SK-N-SH treated with all-trans-retinoic acid at 6 μM for 48 hours (cell line): Measurements from ENCODE around the gene NCAM1.

ENCODE experiments used
- ATAC-seq: fragments of 200-7000 bp; cut with Tn5 transposase; 3 replicates; pipeline ENCODE4 v1.9.1; 2020; ENCODE audit warnings: mild to moderate bottlenecking, moderate library complexity
- ARNTL ChIP-seq: fragments of 450-650 bp; formaldehyde crosslinking; IDR thresholded peaks from 2 replicates; pipeline ENCODE4 v1.5.0; 2020; ENCODE audit warnings: low read depth, mild to moderate bottlenecking, moderate library complexity, borderline replicate concordance
- BACH2 ChIP-seq: fragments of 250-450 bp; sonication (Bioruptor Pico); IDR thresholded peaks from 2 replicates; pipeline ENCODE4 v1.9.0; 2021; ENCODE audit warnings: mild to moderate bottlenecking, borderline replicate concordance
- CREB5 ChIP-seq: fragments of 250-450 bp; sonication (Bioruptor Pico); IDR thresholded peaks from 2 replicates; pipeline ENCODE4 v1.5.1; 2020; ENCODE audit warnings: low read depth, mild to moderate bottlenecking, moderate library complexity
- CSDC2 ChIP-seq: fragments of 250-450 bp; sonication (Bioruptor Pico); IDR thresholded peaks from 2 replicates; pipeline ENCODE4 v1.5.0; 2020; ENCODE audit warnings: mild to moderate bottlenecking, moderate library complexity
- CSRNP3 ChIP-seq: fragments of 250-450 bp; sonication (Bioruptor Pico); IDR thresholded peaks from 2 replicates; pipeline ENCODE4 v1.5.1; 2021; ENCODE audit warnings: mild to moderate bottlenecking, moderate library complexity
- ESRRG ChIP-seq: fragments of 250-450 bp; sonication (Bioruptor Pico); IDR thresholded peaks from 2 replicates; pipeline ENCODE4 v1.6.1; 2021; ENCODE audit warnings: mild to moderate bottlenecking
- GLIS3 ChIP-seq: fragments of 250-450 bp; sonication (Bioruptor Pico); IDR thresholded peaks from 2 replicates; pipeline ENCODE4 v1.5.0; 2020; ENCODE audit warnings: mild to moderate bottlenecking, moderate library complexity
- ISL1 ChIP-seq: fragments of 250-450 bp; sonication (Bioruptor Pico); IDR thresholded peaks from 2 replicates; pipeline ENCODE4 v2.1.2; 2022; ENCODE audit warnings: mild to moderate bottlenecking, moderate library complexity
- OSR1 ChIP-seq: fragments of 250-450 bp; sonication (Bioruptor Pico); IDR thresholded peaks from 2 replicates; pipeline ENCODE4 v1.8.0; 2022; ENCODE audit warnings: moderate library complexity, mild to moderate bottlenecking, inconsistent platforms
- POU6F1 ChIP-seq: fragments of 250-450 bp; sonication (Bioruptor Pico); IDR thresholded peaks from 2 replicates; pipeline ENCODE4 v1.8.0; 2021; ENCODE audit warnings: low read depth, mild to moderate bottlenecking, moderate library complexity, borderline replicate concordance
- PPARA ChIP-seq: fragments of 250-450 bp; sonication (Bioruptor Pico); IDR thresholded peaks from 2 replicates; pipeline ENCODE4 v1.5.0; 2020; ENCODE audit warnings: mild to moderate bottlenecking, borderline replicate concordance
- RARB ChIP-seq: fragments of 250-450 bp; sonication (Bioruptor Pico); IDR thresholded peaks from 2 replicates; pipeline ENCODE4 v1.8.0; 2021; ENCODE audit warnings: mild to moderate bottlenecking, moderate library complexity
- SNAI2 ChIP-seq: fragments of 250-450 bp; sonication (Bioruptor Pico); IDR thresholded peaks from 2 replicates; pipeline ENCODE4 v1.5.0; 2020; ENCODE audit warnings: mild to moderate bottlenecking, moderate library complexity
- TOX ChIP-seq: fragments of 250-450 bp; sonication (Bioruptor Pico); IDR thresholded peaks from 2 replicates; pipeline ENCODE4 v1.8.0; 2021; ENCODE audit warnings: mild to moderate bottlenecking, moderate library complexity, borderline replicate concordance
- TSHZ2 ChIP-seq: fragments of 250-450 bp; sonication (Bioruptor Pico); IDR thresholded peaks from 2 replicates; pipeline ENCODE4 v1.5.0; 2020; ENCODE audit warnings: mild to moderate bottlenecking, moderate library complexity
- ZC3H10 ChIP-seq: fragments of 250-450 bp; sonication (Bioruptor Pico); IDR thresholded peaks from 2 replicates; pipeline ENCODE4 v1.5.1; 2021; ENCODE audit warnings: mild to moderate bottlenecking, moderate library complexity
- ZFP3 ChIP-seq: fragments of 250-450 bp; sonication (Bioruptor Pico); IDR thresholded peaks from 2 replicates; pipeline ENCODE4 v1.5.0; 2020; ENCODE audit warnings: mild to moderate bottlenecking, moderate library complexity
- ZFP30 ChIP-seq: fragments of 450-650 bp; formaldehyde crosslinking; IDR thresholded peaks from 2 replicates; pipeline ENCODE4 v1.5.0; 2022; ENCODE audit warnings: mild to moderate bottlenecking, moderate library complexity
- ZNF565 ChIP-seq: fragments of 450-650 bp; formaldehyde crosslinking; conservative IDR thresholded peaks from 2 replicates; pipeline ENCODE4 v1.5.0; 2020; ENCODE audit warnings: low read depth, mild to moderate bottlenecking, moderate library complexity
- ZNF70 ChIP-seq: fragments of 450-650 bp; formaldehyde crosslinking; IDR thresholded peaks from 2 replicates; pipeline ENCODE4 v1.5.0; 2020; ENCODE audit warnings: mild to moderate bottlenecking, moderate library complexity
- ZNF8 ChIP-seq: fragments of 450-650 bp; formaldehyde crosslinking; IDR thresholded peaks from 2 replicates; pipeline ENCODE4 v1.5.0; 2020; ENCODE audit warnings: mild to moderate bottlenecking, moderate library complexity

Gene NCAM1

GRCh38 chr11:113124578-113124977 is 163.4 kb downstream of the NCAM1 start:
- no peak for ATAC-seq
- TF ChIP-seq ZFP3 (no peak), BACH2 (CRISPR knock-in tag) (no peak), ZC3H10 (CRISPR knock-in tag) (no peak), ZNF70 (no peak), SNAI2 (no peak), ARNTL (no peak), ZNF565 (no peak), CSDC2 (CRISPR knock-in tag) (no peak), ZNF8 (CRISPR knock-in tag) (no peak), CREB5 (CRISPR knock-in tag) (no peak), TOX (CRISPR knock-in tag) (no peak), CSRNP3 (CRISPR knock-in tag) (no peak), ISL1 (CRISPR knock-in tag) (no peak), ZFP30 (CRISPR knock-in tag) (no peak), OSR1 (CRISPR knock-in tag) (no peak), PPARA (CRISPR knock-in tag) (no peak), GLIS3 (CRISPR knock-in tag) (no peak), POU6F1 (CRISPR knock-in tag) (no peak), ESRRG (CRISPR knock-in tag) (no peak), TSHZ2 (no peak)

GRCh38 chr11:113129261-113129992 is 168.2 kb downstream of the NCAM1 start:
- ATAC-seq = no peak
- TF ChIP-seq GLIS3 (CRISPR knock-in tag) (no peak), ZNF8 (CRISPR knock-in tag) (no peak), BACH2 (CRISPR knock-in tag) (no peak), ARNTL (no peak), ZC3H10 (CRISPR knock-in tag) (no peak), ISL1 (CRISPR knock-in tag) (no peak), CREB5 (CRISPR knock-in tag) (no peak), ZNF70 (no peak), TOX (CRISPR knock-in tag) (no peak), RARB (no peak), POU6F1 (CRISPR knock-in tag) (no peak), OSR1 (CRISPR knock-in tag) (no peak), CSDC2 (CRISPR knock-in tag) (no peak), ZFP3 (no peak), SNAI2 (no peak), PPARA (CRISPR knock-in tag) (no peak), CSRNP3 (CRISPR knock-in tag) (no peak), TSHZ2 (no peak), ZFP30 (CRISPR knock-in tag) (no peak)
